ENCODE results near the gene SARNP.

SARNP gene

GRCh38 chr12:55712700-55713415, 104.7 kb downstream of the SARNP start:
- DNase-seq (ENCODE audit: low read depth in 1 of 2, low spot score in 1 of 2) = no peak
- in situ Hi-C loops (cut with HindIII; ENCODE audit: low pct_unique_long_range_greater_than_20kb, low sequenced_read_pairs) = no loop called here
- TF ChIP-seq JUND (IDR thresholded peaks at IDR 0.05; ENCODE audit: low read depth) = no peak

GRCh38 chr12:55711786-55712553, 105.6 kb downstream of the SARNP start:
- DNase-seq (ENCODE audit: low read depth in 1 of 2, low spot score in 1 of 2) = no peak
- TF ChIP-seq JUND (IDR thresholded peaks at IDR 0.05; ENCODE audit: low read depth) = no peak
- in situ Hi-C loops (cut with HindIII; ENCODE audit: low pct_unique_long_range_greater_than_20kb, low sequenced_read_pairs) = no loop called here

GRCh38 chr12:55708695-55709233, 108.8 kb downstream of the SARNP start:
- in situ Hi-C loops (cut with HindIII; ENCODE audit: low pct_unique_long_range_greater_than_20kb, low sequenced_read_pairs) = no loop called here
- DNase-seq (ENCODE audit: low read depth in 1 of 2, low spot score in 1 of 2) = no peak
- no peak for TF ChIP-seq JUND (IDR thresholded peaks at IDR 0.05; ENCODE audit: low read depth)

GRCh38 chr12:55707841-55708694, 109.5 kb downstream of the SARNP start, which contains the start of gene ITGA7:
Gene ITGA7 (minus strand): TSS chr12:55707904. CDS start chr12:55707682, 222 bp downstream.
- in situ Hi-C loops (cut with HindIII; ENCODE audit: low pct_unique_long_range_greater_than_20kb, low sequenced_read_pairs) = no loop called here
- peak; percentile 41 to 85 for DNase-seq (ENCODE audit: low read depth in 1 of 2, low spot score in 1 of 2)
- no peak for TF ChIP-seq JUND (IDR thresholded peaks at IDR 0.05; ENCODE audit: low read depth)
